Measurements from ENCODE around the gene ZNF831. TPM values are rescaled to one million over a fixed set of nuclear protein-coding genes. Genes with fewer than 3 reads are reported as not detected.

ZNF831 gene
- polyA plus RNA-seq, 1 of the 3 experiments (the other 2 are of a cell fraction), result not detected

GRCh38 chr20:59157961-59158541 lies 5.6 kb upstream of the ZNF831 start:
- ChIA-PET POLR2A (no interaction called here), CTCF (interaction anchor here (0.9 kb wide), 1 partner anchor 12 kb away, joined by 3 read pairs; no protein-coding TSS in a partner anchor)
- 39% methylated on average over 12 of the region's 12 CpGs for WGBS (ENCODE audit: low lambda C conversion rate)
- H3K79me2 ChIP-seq (ENCODE audit: insufficient read depth), result no peaks in the 10 kb centered on the region
- DNase-seq, result no peak
- H3K9me2 ChIP-seq, result no peaks in the 10 kb centered on the region
- H3K4me1 ChIP-seq (ENCODE audit: control insufficient read depth in 1 of 2, insufficient read depth in 2 of 2, low read depth in 1 of 2, low read length in 1 of 2), result no peaks in the 10 kb centered on the region; a peak in 1 of 4 replicates
- no peaks in the 10 kb centered on the region for H3K36me3 ChIP-seq (replicated peaks in 1 of 2; ENCODE audit: control insufficient read depth in 1 of 2, insufficient read depth in 2 of 2, low read length in 1 of 2)
- no peak overlapping the region for H3K4me3 ChIP-seq (ENCODE audit: low read depth in 2 of 2, low read length in 1 of 2)
- H3K27me3 ChIP-seq (ENCODE audit: insufficient read depth), result no peaks in the 10 kb centered on the region
- no peak overlapping the region for H3K27ac ChIP-seq (ENCODE audit: low read depth in 2 of 2, low read length in 1 of 2)
- H3K4me2 ChIP-seq, result no peak overlapping the region
- H3K9me3 ChIP-seq, result no peaks in the 10 kb centered on the region
- no peak for TF ChIP-seq POLR2AphosphoS5 (IDR thresholded peaks at IDR 0.05; ENCODE audit: low read depth, low read length)
- TF ChIP-seq CHD2 (IDR thresholded peaks at IDR 0.05; ENCODE audit: low read length, partially characterized antibody), result no peak
- TF ChIP-seq MAX (IDR thresholded peaks at IDR 0.05; ENCODE audit: low read depth), result no peak
- TF ChIP-seq EZH2phosphoT487 (IDR thresholded peaks at IDR 0.05; ENCODE audit: borderline replicate concordance, low read depth), result no peak
- no peak for TF ChIP-seq JUND (IDR thresholded peaks at IDR 0.05)
- no peak for TF ChIP-seq USF2 (IDR thresholded peaks at IDR 0.05; ENCODE audit: borderline replicate concordance, low read depth, low read length)
- no peak for TF ChIP-seq GABPA (IDR thresholded peaks at IDR 0.05; ENCODE audit: low read depth)
- TF ChIP-seq MEF2A (IDR thresholded peaks at IDR 0.05; ENCODE audit: borderline replicate concordance, low read depth), result no peak
- TF ChIP-seq REST (IDR thresholded peaks at IDR 0.05; ENCODE audit: low read depth, low read length), result no peak
- no peak for TF ChIP-seq RAD21 (IDR thresholded peaks at IDR 0.05; ENCODE audit: low read length)
- TF ChIP-seq EP300 (IDR thresholded peaks at IDR 0.05; ENCODE audit: borderline replicate concordance in 1 of 2, low read depth in 1 of 2, low read length in 1 of 2), result no peak
- no peaks in the 10 kb centered on the region for H4K20me1 ChIP-seq (ENCODE audit: insufficient read depth)
- no peak overlapping the region for H3K9ac ChIP-seq
- no peaks in the 10 kb centered on the region for H3F3A ChIP-seq (replicated peaks; ENCODE audit: insufficient read depth)
- H2AFZ ChIP-seq (ENCODE audit: low read depth), result no peak overlapping the region

GRCh38 chr20:59158673-59159072 lies 4.9 kb upstream of the ZNF831 start:
- no peaks in the 10 kb centered on the region for H3K36me3 ChIP-seq (replicated peaks in 1 of 2; ENCODE audit: control insufficient read depth in 1 of 2, insufficient read depth in 2 of 2, low read length in 1 of 2)
- no peak for DNase-seq
- ChIA-PET CTCF (interaction anchor here (1.1 to 1.4 kb wide), 3 partner anchors 16 to 71 kb away, joined by 3 to 4 read pairs (median 3); no protein-coding TSS in a partner anchor), POLR2A (no interaction called here)
- no peak overlapping the region for H3K4me3 ChIP-seq (ENCODE audit: low read depth in 2 of 2, low read length in 1 of 2)
- no peaks in the 10 kb centered on the region for H4K20me1 ChIP-seq (ENCODE audit: insufficient read depth)
- no peaks in the 10 kb centered on the region for H3K27me3 ChIP-seq (ENCODE audit: insufficient read depth)
- no peaks in the 10 kb centered on the region; a peak in 1 of 4 replicates for H3K4me1 ChIP-seq (ENCODE audit: control insufficient read depth in 1 of 2, insufficient read depth in 2 of 2, low read depth in 1 of 2, low read length in 1 of 2)
- 43% methylated on average over 6 of the region's 6 CpGs for WGBS (ENCODE audit: low lambda C conversion rate)
- H3K27ac ChIP-seq (ENCODE audit: low read depth in 2 of 2, low read length in 1 of 2), result no peak overlapping the region
- H2AFZ ChIP-seq (ENCODE audit: low read depth), result no peak overlapping the region
- H3F3A ChIP-seq (replicated peaks; ENCODE audit: insufficient read depth), result no peaks in the 10 kb centered on the region
- no peaks in the 10 kb centered on the region for H3K79me2 ChIP-seq (ENCODE audit: insufficient read depth)
- H3K9me3 ChIP-seq, result no peaks in the 10 kb centered on the region
- no peak overlapping the region for H3K9ac ChIP-seq
- no peak overlapping the region for H3K4me2 ChIP-seq
- H3K9me2 ChIP-seq, result no peaks in the 10 kb centered on the region
- no peak for TF ChIP-seq CTCF (IDR thresholded peaks at IDR 0.05)
- TF ChIP-seq MAX (IDR thresholded peaks at IDR 0.05; ENCODE audit: low read depth), result no peak
- TF ChIP-seq CHD2 (IDR thresholded peaks at IDR 0.05; ENCODE audit: low read length, partially characterized antibody), result no peak
- no peak for TF ChIP-seq ZBTB33 (IDR thresholded peaks at IDR 0.05; ENCODE audit: borderline replicate concordance, low read depth)
- no peak for TF ChIP-seq MXI1 (IDR thresholded peaks at IDR 0.05; ENCODE audit: low read depth, low read length)
- TF ChIP-seq GABPA (IDR thresholded peaks at IDR 0.05; ENCODE audit: low read depth), result no peak
- TF ChIP-seq USF2 (IDR thresholded peaks at IDR 0.05; ENCODE audit: borderline replicate concordance, low read depth, low read length), result no peak
